ENCODE measurements around the gene EXOC2.

EXOC2 gene

GRCh38 chr6:448296-449056 is 244.5 kb downstream of the EXOC2 start:
- TF ChIP-seq CTCF (conservative IDR thresholded peaks at IDR 0.05; ENCODE audit: low read length) = no peak
- H3K4me3 ChIP-seq (ENCODE audit: low read length) = no peak overlapping the region
- no peak for DNase-seq (ENCODE audit: low read depth)

- no peak overlapping the region for H3K4me3 ChIP-seq (ENCODE audit: low read length)
- TF ChIP-seq CTCF (conservative IDR thresholded peaks at IDR 0.05; ENCODE audit: low read length) = no peak
- DNase-seq (ENCODE audit: low read depth) = no peak
These were observed 245.4 kb downstream of the EXOC2 start for GRCh38 chr6:447381-448165.

- TF ChIP-seq CTCF (conservative IDR thresholded peaks at IDR 0.05; ENCODE audit: low read length) = no peak
- no peak for DNase-seq (ENCODE audit: low read depth)
- no peak overlapping the region for H3K4me3 ChIP-seq (ENCODE audit: low read length)
These were observed 246.2 kb downstream of the EXOC2 start for GRCh38 chr6:446418-447366.

GRCh38 chr6:445571-446417 is 247.1 kb downstream of the EXOC2 start:
- no peak for DNase-seq (ENCODE audit: low read depth)
- H3K4me3 ChIP-seq (ENCODE audit: low read length) = no peak overlapping the region
- no peak for TF ChIP-seq CTCF (conservative IDR thresholded peaks at IDR 0.05; ENCODE audit: low read length)

- no peak overlapping the region for H3K4me3 ChIP-seq (ENCODE audit: low read length)
- no peak for DNase-seq (ENCODE audit: low read depth)
- no peak for TF ChIP-seq CTCF (conservative IDR thresholded peaks at IDR 0.05; ENCODE audit: low read length)
These were observed 248.2 kb downstream of the EXOC2 start for GRCh38 chr6:444653-445275.

- no peak overlapping the region for H3K4me3 ChIP-seq (ENCODE audit: low read length)
- DNase-seq (ENCODE audit: low read depth) = no peak
- TF ChIP-seq CTCF (conservative IDR thresholded peaks at IDR 0.05; ENCODE audit: low read length) = no peak
These were observed 249.2 kb downstream of the EXOC2 start for GRCh38 chr6:443621-444159.

Data from AG10803 (cell line).